IPS-18a (cell line): ENCODE results near the gene LRRC4.

Experiments
- H3K27ac ChIP-seq: one replicate; pipeline ENCODE4 v1.5.1; 2013; ENCODE audit warnings: low read length
- H3K27me3 ChIP-seq: one replicate; pipeline ENCODE4 v1.6.1; 2013; ENCODE audit warnings: mild to moderate bottlenecking, low read length; ENCODE audit not compliant: control insufficient read depth, insufficient read depth
- H3K36me3 ChIP-seq: one replicate; pipeline ENCODE4 v1.6.1; 2013; ENCODE audit warnings: low read depth, low read length; ENCODE audit not compliant: control insufficient read depth
- H3K4me1 ChIP-seq: one replicate; pipeline ENCODE4 v1.6.1; 2013; ENCODE audit warnings: low read depth, low read length; ENCODE audit not compliant: control insufficient read depth
- H3K4me3 ChIP-seq: one replicate; pipeline ENCODE4 v1.5.1; 2013; ENCODE audit warnings: low read length
- H3K9ac ChIP-seq: one replicate; pipeline ENCODE4 v1.6.1; 2013; ENCODE audit warnings: mild to moderate bottlenecking, low read length, moderate library complexity
- H3K9me3 ChIP-seq: one replicate; pipeline ENCODE4 v1.6.1; 2013; ENCODE audit warnings: low read depth, low read length; ENCODE audit not compliant: control insufficient read depth

The LRRC4 gene

DNA sequence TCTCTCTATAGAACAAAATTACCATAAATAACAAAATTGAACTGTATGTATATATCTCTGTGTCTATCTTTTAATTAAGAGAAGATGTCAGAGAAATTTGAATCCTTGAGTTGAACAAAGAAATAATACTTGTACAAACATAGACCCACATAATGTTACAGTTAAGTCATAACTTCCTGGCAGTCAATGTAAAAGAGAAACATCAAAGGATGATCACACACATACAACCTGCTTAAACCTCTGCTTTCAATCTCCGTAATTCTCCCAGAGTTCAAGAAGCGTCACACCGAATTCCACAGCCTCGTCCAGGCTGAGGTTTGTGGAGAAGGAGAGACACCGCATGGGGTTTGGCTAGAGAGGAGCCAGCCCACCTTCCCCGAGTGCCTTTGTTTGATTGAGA, 40.1 kb upstream of the LRRC4 start:
- no peaks in the 10 kb centered on the region for H3K27me3 ChIP-seq
- no peak overlapping the region for H3K9ac ChIP-seq
- H3K27ac ChIP-seq, result no peak overlapping the region

GRCh38 chr7:128069373-128070364, 38.4 kb upstream of the LRRC4 start:
- no peak overlapping the region for H3K9ac ChIP-seq
- no peaks in the 10 kb centered on the region for H3K4me1 ChIP-seq
- no peaks in the 10 kb centered on the region for H3K27me3 ChIP-seq
- no peaks in the 10 kb centered on the region for H3K36me3 ChIP-seq
- no peak overlapping the region for H3K27ac ChIP-seq
- no peaks in the 10 kb centered on the region for H3K9me3 ChIP-seq
- no peak overlapping the region for H3K4me3 ChIP-seq

More for the DNA sequence above, 40.1 kb upstream of the LRRC4 start:
- Histone ChIP-seq H3K4me3 (no peak overlapping the region), H3K36me3 (no peaks in the 10 kb centered on the region), H3K9me3 (no peaks in the 10 kb centered on the region), H3K4me1 (no peaks in the 10 kb centered on the region)

DNA sequence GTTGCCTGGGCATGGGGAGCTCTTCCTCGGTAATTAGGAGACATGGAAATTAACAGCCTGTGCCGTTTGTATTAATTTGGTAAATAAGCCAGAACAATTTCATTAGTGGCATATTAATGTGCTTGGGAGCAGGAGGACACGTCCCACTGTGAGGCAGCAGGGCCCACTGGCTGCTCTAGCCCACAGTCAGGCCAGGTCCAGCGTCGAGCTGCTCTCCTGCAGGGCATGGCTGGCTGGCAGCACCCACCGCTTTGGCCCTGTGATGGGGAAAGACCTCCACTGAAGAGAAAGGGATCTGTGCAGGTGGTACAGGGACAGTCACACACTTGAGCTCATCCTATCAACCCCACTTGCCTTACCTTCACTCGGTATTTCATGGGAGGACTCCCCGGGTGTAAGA, 37.5 kb upstream of the LRRC4 start:
- Histone ChIP-seq H3K9me3 (no peaks in the 10 kb centered on the region), H3K27me3 (no peaks in the 10 kb centered on the region), H3K9ac (no peak overlapping the region), H3K4me3 (no peak overlapping the region), H3K36me3 (no peaks in the 10 kb centered on the region), H3K4me1 (no peaks in the 10 kb centered on the region), H3K27ac (no peak overlapping the region)

- no peak overlapping the region for H3K4me3 ChIP-seq
- no peak overlapping the region for H3K27ac ChIP-seq
- no peak overlapping the region for H3K9ac ChIP-seq
- no peaks in the 10 kb centered on the region for H3K36me3 ChIP-seq
- H3K27me3 ChIP-seq, result no peaks in the 10 kb centered on the region
- no peaks in the 10 kb centered on the region for H3K4me1 ChIP-seq
- no peaks in the 10 kb centered on the region for H3K9me3 ChIP-seq
Observed at GRCh38 chr7:128067983-128068382, 36.7 kb upstream of the LRRC4 start.

GRCh38 chr7:128066858-128067257, 35.6 kb upstream of the LRRC4 start:
- H3K27ac ChIP-seq, result no peak overlapping the region
- H3K9ac ChIP-seq, result no peak overlapping the region
- H3K36me3 ChIP-seq, result no peaks in the 10 kb centered on the region
- H3K4me3 ChIP-seq, result no peak overlapping the region
- H3K4me1 ChIP-seq, result no peaks in the 10 kb centered on the region
- H3K27me3 ChIP-seq, result no peaks in the 10 kb centered on the region
- no peaks in the 10 kb centered on the region for H3K9me3 ChIP-seq

DNA sequence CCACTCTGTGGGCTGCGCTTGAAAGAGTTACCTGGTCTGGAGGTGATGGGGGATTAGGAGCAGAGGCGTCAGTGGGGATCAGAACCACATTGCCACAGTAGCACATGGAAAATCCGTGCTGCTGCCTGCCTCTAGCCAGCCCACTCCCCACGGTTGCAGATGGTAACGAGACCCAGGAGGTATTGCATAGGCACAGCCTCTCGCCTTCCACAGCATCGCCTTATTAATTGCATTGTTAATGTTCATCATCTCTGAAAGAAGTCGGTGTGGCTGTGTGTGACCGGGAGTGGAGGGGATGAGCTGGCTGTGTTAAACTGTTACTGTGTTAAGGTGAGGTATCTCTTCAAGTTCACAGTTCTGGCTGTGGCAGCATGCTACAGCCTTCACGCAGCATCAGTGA, 35.2 kb upstream of the LRRC4 start:
- no peaks in the 10 kb centered on the region for H3K27me3 ChIP-seq
- H3K9ac ChIP-seq, result no peak overlapping the region
- H3K4me1 ChIP-seq, result no peaks in the 10 kb centered on the region
- H3K4me3 ChIP-seq, result no peak overlapping the region
- H3K27ac ChIP-seq, result no peak overlapping the region
- H3K36me3 ChIP-seq, result no peaks in the 10 kb centered on the region
- no peaks in the 10 kb centered on the region for H3K9me3 ChIP-seq

- no peak overlapping the region for H3K27ac ChIP-seq
- H3K4me1 ChIP-seq, result no peaks in the 10 kb centered on the region
- H3K36me3 ChIP-seq, result no peaks in the 10 kb centered on the region
Observed at GRCh38 chr7:128065872-128066271, 34.6 kb upstream of the LRRC4 start.

GRCh38 chr7:128063088-128063487, 31.9 kb upstream of the LRRC4 start:
- H3K27me3 ChIP-seq, result no peaks in the 10 kb centered on the region
- H3K9me3 ChIP-seq, result no peaks in the 10 kb centered on the region
- H3K27ac ChIP-seq, result no peak overlapping the region
- no peak overlapping the region for H3K4me3 ChIP-seq
- H3K36me3 ChIP-seq, result no peaks in the 10 kb centered on the region
- peaks cover 10% of the 10 kb centered on the region for H3K4me1 ChIP-seq
- no peak overlapping the region for H3K9ac ChIP-seq

More at GRCh38 chr7:128065872-128066271, 34.6 kb upstream of the LRRC4 start:
- H3K4me3 ChIP-seq, result no peak overlapping the region
- H3K9me3 ChIP-seq, result no peaks in the 10 kb centered on the region
- no peak overlapping the region for H3K9ac ChIP-seq
- no peaks in the 10 kb centered on the region for H3K27me3 ChIP-seq

GRCh38 chr7:128060018-128060417, 28.8 kb upstream of the LRRC4 start:
- Histone ChIP-seq H3K36me3 (no peaks in the 10 kb centered on the region), H3K27me3 (no peaks in the 10 kb centered on the region), H3K27ac (no peak overlapping the region), H3K4me3 (no peak overlapping the region), H3K9ac (no peak overlapping the region), H3K9me3 (no peaks in the 10 kb centered on the region), H3K4me1 (peaks cover 10% of the 10 kb centered on the region)

GRCh38 chr7:128059143-128059988, 28.1 kb upstream of the LRRC4 start:
- H3K36me3 ChIP-seq, result no peaks in the 10 kb centered on the region
- H3K27me3 ChIP-seq, result no peaks in the 10 kb centered on the region
- no peak overlapping the region for H3K27ac ChIP-seq
- no peaks in the 10 kb centered on the region for H3K9me3 ChIP-seq
- H3K4me1 ChIP-seq, result peaks cover 10% of the 10 kb centered on the region
- no peak overlapping the region for H3K4me3 ChIP-seq
- H3K9ac ChIP-seq, result no peak overlapping the region

DNA sequence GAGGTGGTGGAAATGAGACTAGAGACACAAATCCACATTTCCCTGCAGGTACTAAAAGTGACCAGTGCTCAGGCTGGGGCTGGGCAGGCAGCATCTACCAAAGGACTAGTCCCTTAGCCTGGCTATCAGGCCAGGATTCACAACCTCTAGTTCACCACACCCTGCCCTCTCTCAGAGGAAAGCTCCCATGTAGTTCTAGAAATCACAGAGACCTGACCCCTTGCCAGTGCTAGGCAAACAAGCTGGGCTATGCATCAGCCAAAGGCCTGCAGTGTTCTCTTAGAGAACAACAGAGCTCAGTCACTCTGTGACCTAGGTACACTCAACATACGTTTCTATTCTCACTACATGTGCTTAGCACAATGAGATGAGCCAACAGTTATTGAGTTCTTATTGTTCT, 26.7 kb upstream of the LRRC4 start:
- Histone ChIP-seq H3K4me3 (no peak overlapping the region), H3K4me1 (peaks cover 10% of the 10 kb centered on the region), H3K9ac (no peak overlapping the region), H3K27me3 (no peaks in the 10 kb centered on the region), H3K27ac (no peak overlapping the region), H3K9me3 (no peaks in the 10 kb centered on the region), H3K36me3 (no peaks in the 10 kb centered on the region)
